ENCODE measurements around the gene RAPGEF1.

DNA sequence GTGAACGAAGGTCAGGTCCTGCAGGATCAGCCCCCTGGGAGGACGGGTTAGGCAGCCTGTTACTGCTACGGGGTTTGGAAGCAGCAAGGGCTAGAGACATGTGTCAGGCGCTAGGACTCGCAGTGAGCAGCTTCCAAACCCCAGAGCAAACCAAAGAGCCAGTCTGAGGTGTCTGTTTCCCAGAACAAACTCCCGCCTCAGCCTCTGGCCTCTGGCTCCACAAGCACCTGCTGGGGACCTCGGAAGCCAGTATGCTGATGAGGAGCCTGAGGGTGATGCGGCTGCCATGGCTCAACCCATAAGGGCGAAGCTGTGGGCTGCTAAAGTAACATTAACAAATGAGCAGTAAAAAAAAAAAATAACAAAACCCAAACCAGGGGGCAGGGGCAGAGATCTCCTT, 159.5 kb downstream of the RAPGEF1 start:
- TF ChIP-seq EP300 (IDR thresholded peaks at IDR 0.05): no peak
- TF ChIP-seq, protein P1, sequence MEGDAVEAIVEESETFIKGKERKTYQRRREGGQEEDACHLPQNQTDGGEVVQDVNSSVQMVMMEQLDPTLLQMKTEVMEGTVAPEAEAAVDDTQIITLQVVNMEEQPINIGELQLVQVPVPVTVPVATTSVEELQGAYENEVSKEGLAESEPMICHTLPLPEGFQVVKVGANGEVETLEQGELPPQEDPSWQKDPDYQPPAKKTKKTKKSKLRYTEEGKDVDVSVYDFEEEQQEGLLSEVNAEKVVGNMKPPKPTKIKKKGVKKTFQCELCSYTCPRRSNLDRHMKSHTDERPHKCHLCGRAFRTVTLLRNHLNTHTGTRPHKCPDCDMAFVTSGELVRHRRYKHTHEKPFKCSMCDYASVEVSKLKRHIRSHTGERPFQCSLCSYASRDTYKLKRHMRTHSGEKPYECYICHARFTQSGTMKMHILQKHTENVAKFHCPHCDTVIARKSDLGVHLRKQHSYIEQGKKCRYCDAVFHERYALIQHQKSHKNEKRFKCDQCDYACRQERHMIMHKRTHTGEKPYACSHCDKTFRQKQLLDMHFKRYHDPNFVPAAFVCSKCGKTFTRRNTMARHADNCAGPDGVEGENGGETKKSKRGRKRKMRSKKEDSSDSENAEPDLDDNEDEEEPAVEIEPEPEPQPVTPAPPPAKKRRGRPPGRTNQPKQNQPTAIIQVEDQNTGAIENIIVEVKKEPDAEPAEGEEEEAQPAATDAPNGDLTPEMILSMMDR (IDR thresholded peaks at IDR 0.05): no peak

Data from tibial nerve (tissue), 4 donors.